CD14-positive monocyte (primary cell): Measurements from ENCODE around the gene ZNF254. TPM values are rescaled to one million over a fixed set of nuclear protein-coding genes. Genes with fewer than 3 reads are reported as not detected.
A peak's percentile ranks its signal among the peaks of the same experiment; 100 is the strongest.

Source experiments
- DNase-seq, 3 donors: peaks; one replicate each; pipeline ENCODE4 v3.0.0-alpha.2; 2011 to 2022
- H2AFZ ChIP-seq: 2 replicates; pipeline ENCODE4 v1.6.0; 2012; ENCODE audit warnings: mild to moderate bottlenecking, low read depth, low read length, inconsistent platforms; ENCODE audit not compliant: insufficient read depth, poor library complexity, severe bottlenecking
- H3K27ac ChIP-seq, 2 donors: 1 replicate in 1 of 2; 2 replicates in 1 of 2; pipeline ENCODE4 v1.5.1; 2012 to 2013; ENCODE audit warnings: low read length in 2 of 2, control low read depth in 1 of 2, inconsistent platforms in 1 of 2, low read depth in 1 of 2, mild to moderate bottlenecking in 1 of 2
- H3K27me3 ChIP-seq, 2 donors: one replicate each; pipeline versions ENCODE4 v1.6.0 to v1.6.1; 2011 to 2013; ENCODE audit warnings: low read length in 2 of 2; ENCODE audit not compliant: control insufficient read depth in 2 of 2, insufficient read depth in 2 of 2
- H3K36me3 ChIP-seq, 2 donors: replicated peaks in 1 of 2; 1 replicate in 1 of 2; 2 replicates in 1 of 2; pipeline versions ENCODE4 v1.5.1 to v1.6.1; 2012 to 2013; ENCODE audit warnings: low read length in 2 of 2, control low read depth in 1 of 2, inconsistent platforms in 1 of 2, mild to moderate bottlenecking in 1 of 2; ENCODE audit not compliant: insufficient read depth in 2 of 2, control insufficient read depth in 1 of 2
- H3K4me1 ChIP-seq, 2 donors: 1 replicate in 1 of 2; 2 replicates in 1 of 2; pipeline versions ENCODE4 v1.5.1 to v1.6.1; 2012 to 2013; ENCODE audit warnings: low read length in 2 of 2, control low read depth in 1 of 2, inconsistent platforms in 1 of 2, mild to moderate bottlenecking in 1 of 2, moderate library complexity in 1 of 2; ENCODE audit not compliant: insufficient read depth in 2 of 2, control insufficient read depth in 1 of 2
- H3K4me2 ChIP-seq: replicated peaks from 2 replicates; pipeline ENCODE3; 2012; ENCODE audit warnings: low read length, moderate library complexity, mild to moderate bottlenecking; ENCODE audit not compliant: poor library complexity, severe bottlenecking; ENCODE audit errors: extremely low read depth
- H3K4me3 ChIP-seq, 3 experiments: fragments of 200-600 bp in 1 of 3; sonication (generic) in 1 of 3; replicated peaks in 1 of 3; 1 replicate in 2 of 3; 2 replicates in 1 of 3; pipeline ENCODE4 v1.5.1; 2011 to 2013; ENCODE audit warnings: low read length in 3 of 3, mild to moderate bottlenecking in 3 of 3, control low read depth in 2 of 3, low read depth in 2 of 3, inconsistent platforms in 1 of 3, moderate library complexity in 1 of 3
- H3K79me2 ChIP-seq: 2 replicates; pipeline ENCODE4 v1.6.0; 2012; ENCODE audit warnings: mild to moderate bottlenecking, control low read depth, inconsistent platforms, low read length, moderate library complexity; ENCODE audit not compliant: insufficient read depth
- H3K9ac ChIP-seq: 2 replicates; pipeline ENCODE4 v1.6.0; 2017; ENCODE audit warnings: low read length, mild to moderate bottlenecking; ENCODE audit not compliant: insufficient read depth, poor library complexity, severe bottlenecking
- H3K9me3 ChIP-seq, 2 donors: replicated peaks in 1 of 2; 1 replicate in 1 of 2; 2 replicates in 1 of 2; pipeline versions ENCODE4 v1.5.1 to v1.6.1; 2012 to 2013; ENCODE audit warnings: low read length in 2 of 2, control low read depth in 1 of 2; ENCODE audit not compliant: control insufficient read depth in 1 of 2, insufficient read depth in 1 of 2
- H4K20me1 ChIP-seq: 2 replicates; pipeline ENCODE4 v1.6.0; 2012; ENCODE audit warnings: mild to moderate bottlenecking, low read length, control low read depth, moderate library complexity; ENCODE audit not compliant: insufficient read depth
- H3K27ac Mint-ChIP-seq, 7 donors: one replicate each; pipeline ENCODE4 v1.8.0; 2020; ENCODE audit warnings: mild to moderate bottlenecking in 7 of 7, mixed read lengths in 7 of 7, moderate library complexity in 6 of 7, inconsistent platforms in 2 of 7
- H3K27me3 Mint-ChIP-seq, 3 donors: one replicate each; pipeline ENCODE4 v1.8.0; 2021 to 2022; ENCODE audit warnings: low read depth in 3 of 3, mild to moderate bottlenecking in 3 of 3, mixed read lengths in 3 of 3, moderate library complexity in 3 of 3, inconsistent platforms in 1 of 3
- H3K36me3 Mint-ChIP-seq, 2 donors: one replicate each; pipeline ENCODE4 v1.8.0; 2020; ENCODE audit warnings: mixed read lengths in 2 of 2, inconsistent platforms in 1 of 2, mild to moderate bottlenecking in 1 of 2
- H3K4me1 Mint-ChIP-seq: one replicate; pipeline ENCODE4 v1.8.0; 2020; ENCODE audit warnings: mild to moderate bottlenecking, mixed read lengths
- H3K4me3 Mint-ChIP-seq, 2 donors: one replicate each; pipeline ENCODE4 v1.8.0; 2020; ENCODE audit warnings: mild to moderate bottlenecking in 2 of 2, mixed read lengths in 2 of 2, moderate library complexity in 1 of 2
- H3K9me3 Mint-ChIP-seq, 7 donors: one replicate each; pipeline ENCODE4 v1.8.0; 2020 to 2022; ENCODE audit warnings: mixed read lengths in 7 of 7, mild to moderate bottlenecking in 6 of 7, moderate library complexity in 6 of 7, inconsistent platforms in 2 of 7
- CTCF ChIP-seq: fragments of 200-600 bp; IDR thresholded peaks from one replicate; pipeline ENCODE4 v1.8.0; 2022; ENCODE audit warnings: antibody characterized with exemption, mild to moderate bottlenecking
- WGBS: methylation state at CpG from one replicate; pipeline ENCODE4 v1.1.5; 2013; ENCODE audit warnings: missing lambda C conversion rate; ENCODE audit not compliant: insufficient coverage; 5-methylcytosine and 5-hydroxymethylcytosine counted together
- intact Hi-C, 2 donors: fragments of 100-400 bp; cut with micrococcal nuclease; formaldehyde crosslinking; loops; one replicate each; pipeline versions ENCODE4 v1.15.0 to v1.15.1; 2023
- polyA plus RNA-seq, 3 donors: library from polyadenylated mRNA; depleted of rRNA in 1 of 3; unstranded in 2 of 3; stranded (reverse) in 1 of 3; fragments of 300-500 nt in 2 of 3; fragments of >200 nt in 1 of 3; fragmentation: Illumina TruSeq in 2 of 3; gene quantifications; 1 replicate in 2 of 3; 2 replicates in 1 of 3; pipeline ENCODE4 v1.2.3, GENCODE V29; 2012 to 2021

ZNF254 gene
- polyA plus RNA-seq, 3 donors, result 1.4 to 2.9 (median 1.7) TPM

- peaks cover 53 to 73% of the 10 kb centered on the region in 2 donors for H3K36me3 Mint-ChIP-seq
- H3K27ac Mint-ChIP-seq, result no peak overlapping the region
- no peaks in the 10 kb centered on the region for H3K4me1 Mint-ChIP-seq
- no peaks in the 10 kb centered on the region for H3K27me3 Mint-ChIP-seq
- no peak for TF ChIP-seq CTCF
- H3K27me3 ChIP-seq, result no peaks in the 10 kb centered on the region
- H4K20me1 ChIP-seq, result no peaks in the 10 kb centered on the region
- no peak overlapping the region for H3K4me3 ChIP-seq
- no peak overlapping the region for H2AFZ ChIP-seq
- H3K79me2 ChIP-seq, result no peaks in the 10 kb centered on the region
- DNase-seq, result no peak
- no peak overlapping the region for H3K4me3 Mint-ChIP-seq
- no peak overlapping the region for H3K9ac ChIP-seq
- no peaks in the 10 kb centered on the region for H3K9me3 ChIP-seq
- WGBS, result 100% methylated on average over 1 of the region's 5 CpGs
- peaks cover 32 to 89% of the 10 kb centered on the region in 2 donors for H3K36me3 ChIP-seq
- H3K9me3 Mint-ChIP-seq, result peaks cover 0 to 2% (median 0%) of the 10 kb centered on the region in 7 donors
- H3K4me2 ChIP-seq, result no peak overlapping the region
- no peaks in the 10 kb centered on the region for H3K4me1 ChIP-seq
- H3K27ac ChIP-seq, result no peak overlapping the region
- intact Hi-C loops, result no loop called here
Observed at GRCh38 chr19:24057144-24057543, 29.8 kb upstream of the ZNF254 start.

- no peak for TF ChIP-seq CTCF
- H3K36me3 ChIP-seq, result peaks cover 28 to 63% of the 10 kb centered on the region in 2 donors
Observed at GRCh38 chr19:24059563-24060295, 27.3 kb upstream of the ZNF254 start.

More at GRCh38 chr19:24059563-24060295, 27.3 kb upstream of the ZNF254 start:
- Histone ChIP-seq H4K20me1 (no peaks in the 10 kb centered on the region), H3K27ac (no peak overlapping the region), H3K4me2 (no peak overlapping the region), H2AFZ (no peak overlapping the region), H3K4me1 (no peaks in the 10 kb centered on the region), H3K27me3 (no peaks in the 10 kb centered on the region), H3K9ac (no peak overlapping the region), H3K79me2 (no peaks in the 10 kb centered on the region), H3K4me3 (no peak overlapping the region), H3K9me3 (no peaks in the 10 kb centered on the region)
- Mint-ChIP-seq H3K9me3 (peaks cover 0 to 2% (median 0%) of the 10 kb centered on the region in 7 donors), H3K27me3 (no peaks in the 10 kb centered on the region), H3K36me3 (peaks cover 32 to 50% of the 10 kb centered on the region in 2 donors), H3K27ac (peak overlapping the region in 3 of 7 donors; percentile 2 to 48 (median 5)), H3K4me1 (no peaks in the 10 kb centered on the region), H3K4me3 (no peak overlapping the region)
- intact Hi-C loops, result no loop called here
- no peak for DNase-seq
- WGBS, result 71% methylated on average over 1 of the region's 2 CpGs
